Measurements from ENCODE around the gene SKOR1. TPM values are rescaled to one million over a fixed set of nuclear protein-coding genes. Genes with fewer than 3 reads are reported as not detected.

Gene SKOR1
- total RNA-seq, 1 experiment from 2014 or later, result 0.13 TPM

DNA sequence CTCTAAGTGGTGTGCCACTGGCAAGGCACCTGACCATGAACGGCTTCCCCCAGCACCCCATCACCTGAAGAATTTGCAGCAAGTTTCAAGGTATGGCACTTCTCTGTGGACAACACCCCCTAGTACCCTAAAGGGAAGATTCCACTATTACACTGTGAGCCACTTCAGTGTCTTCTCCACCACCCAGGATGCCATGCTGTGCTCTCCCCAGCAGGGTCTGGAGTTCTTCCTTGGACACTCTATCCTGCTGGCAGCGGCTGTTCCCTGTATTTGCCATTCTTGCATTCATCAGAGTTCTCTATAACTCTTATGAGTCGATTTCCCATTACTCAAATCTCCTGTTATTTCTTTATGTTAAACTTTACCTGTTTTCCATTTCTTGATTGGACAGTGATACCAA lies 48.5 kb downstream of the SKOR1 start:
- peaks cover 1 to 28% (median 8%) of the 10 kb centered on the region in 3 experiments; a peak in 4 of 7 replicates for H3K36me3 Mint-ChIP-seq (ENCODE audit: insufficient read depth in 1 of 3, low read depth in 3 of 3)

More for the DNA sequence above, 48.5 kb downstream of the SKOR1 start:
- no peaks in the 10 kb centered on the region for H3K27me3 ChIP-seq (ENCODE audit: insufficient read depth, low read length)
- Mint-ChIP-seq H3K27me3 (ENCODE audit: low read depth) (peaks cover 2% of the 10 kb centered on the region), H3K4me1 (no peaks in the 10 kb centered on the region), H3K4me3 (no peak overlapping the region), H3K27ac (no peak overlapping the region), H3K9me3 (peaks cover 25 to 30% of the 10 kb centered on the region in 2 experiments)
- DNase-seq, result no peak
- no peaks in the 10 kb centered on the region for H3K23me2 ChIP-seq (ENCODE audit: insufficient read length, low read depth, low read length, poor library complexity, severe bottlenecking)
- H3K9me3 ChIP-seq (ENCODE audit: control insufficient read depth, low read depth, low read length), result peaks cover 5% of the 10 kb centered on the region
- H3K79me2 ChIP-seq (ENCODE audit: insufficient read depth, low read length), result no peaks in the 10 kb centered on the region
- H4K5ac ChIP-seq (ENCODE audit: insufficient read length, low read depth, low read length), result no peak overlapping the region
- H2BK5ac ChIP-seq (ENCODE audit: insufficient read length, low read length), result no peak overlapping the region
- H3K56ac ChIP-seq (ENCODE audit: insufficient read length, low read depth, low read length), result no peak overlapping the region
- no peak overlapping the region for H3K14ac ChIP-seq (ENCODE audit: insufficient read depth, low read length)
- no peak overlapping the region for H2BK12ac ChIP-seq (ENCODE audit: insufficient read length, low read depth, low read length)
- no peaks in the 10 kb centered on the region for H3K79me1 ChIP-seq (ENCODE audit: insufficient read depth, low read depth, low read length, poor library complexity, severe bottlenecking)
- H2AK5ac ChIP-seq (ENCODE audit: insufficient read length, low read length), result no peak overlapping the region
- no peak overlapping the region for H3K4ac ChIP-seq (ENCODE audit: low read depth, low read length)
- H3K18ac ChIP-seq (ENCODE audit: insufficient read length, low read depth, low read length), result no peak overlapping the region
- H2BK20ac ChIP-seq (ENCODE audit: low read depth, low read length, poor library complexity, severe bottlenecking), result no peak overlapping the region
- H3K23ac ChIP-seq (ENCODE audit: insufficient read length, low read depth, low read length), result no peak overlapping the region
- no peak overlapping the region for H3K9ac ChIP-seq (ENCODE audit: extremely low read depth, insufficient read length, low read length)
- no peak overlapping the region for H2AFZ ChIP-seq (ENCODE audit: low read length)
- no peak overlapping the region for H3K27ac ChIP-seq (ENCODE audit: insufficient read length, low read depth, low read length)
- no peak overlapping the region for H2BK120ac ChIP-seq (ENCODE audit: low read depth, low read length, poor library complexity, severe bottlenecking)
- no peak overlapping the region for H4K8ac ChIP-seq (replicated peaks; ENCODE audit: insufficient read length, low read depth, low read length)
- no peak overlapping the region for H4K91ac ChIP-seq (ENCODE audit: insufficient read length, low read depth, low read length)
- no peak overlapping the region for H3T11ph ChIP-seq (ENCODE audit: low read length)
- H3K4me1 ChIP-seq (ENCODE audit: insufficient read depth, low read length), result no peaks in the 10 kb centered on the region
- no CpG with 5 or more reads among the region's 3 CpGs for WGBS (ENCODE audit: extremely low coverage, insufficient read length, low lambda C conversion rate)
- no peak overlapping the region for H2BK15ac ChIP-seq (ENCODE audit: low read depth, low read length)
- H4K20me1 ChIP-seq (ENCODE audit: control insufficient read depth, insufficient read depth, insufficient read length), result no peaks in the 10 kb centered on the region
- no peak overlapping the region for H3K4me2 ChIP-seq (ENCODE audit: insufficient read depth, insufficient read length, low read length)
- TF ChIP-seq, protein P1, sequence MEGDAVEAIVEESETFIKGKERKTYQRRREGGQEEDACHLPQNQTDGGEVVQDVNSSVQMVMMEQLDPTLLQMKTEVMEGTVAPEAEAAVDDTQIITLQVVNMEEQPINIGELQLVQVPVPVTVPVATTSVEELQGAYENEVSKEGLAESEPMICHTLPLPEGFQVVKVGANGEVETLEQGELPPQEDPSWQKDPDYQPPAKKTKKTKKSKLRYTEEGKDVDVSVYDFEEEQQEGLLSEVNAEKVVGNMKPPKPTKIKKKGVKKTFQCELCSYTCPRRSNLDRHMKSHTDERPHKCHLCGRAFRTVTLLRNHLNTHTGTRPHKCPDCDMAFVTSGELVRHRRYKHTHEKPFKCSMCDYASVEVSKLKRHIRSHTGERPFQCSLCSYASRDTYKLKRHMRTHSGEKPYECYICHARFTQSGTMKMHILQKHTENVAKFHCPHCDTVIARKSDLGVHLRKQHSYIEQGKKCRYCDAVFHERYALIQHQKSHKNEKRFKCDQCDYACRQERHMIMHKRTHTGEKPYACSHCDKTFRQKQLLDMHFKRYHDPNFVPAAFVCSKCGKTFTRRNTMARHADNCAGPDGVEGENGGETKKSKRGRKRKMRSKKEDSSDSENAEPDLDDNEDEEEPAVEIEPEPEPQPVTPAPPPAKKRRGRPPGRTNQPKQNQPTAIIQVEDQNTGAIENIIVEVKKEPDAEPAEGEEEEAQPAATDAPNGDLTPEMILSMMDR (conservative IDR thresholded peaks at IDR 0.05), result no peak
